DND-41 (cell line): ENCODE results near the gene IGSF9.

ENCODE experiments used
- EZH2 ChIP-seq: IDR thresholded peaks from 3 replicates; pipeline ENCODE4 v1.6.1; 2012; ENCODE audit warnings: borderline replicate concordance, low read depth, mild to moderate bottlenecking, moderate library complexity, low read length, inconsistent platforms; ENCODE audit not compliant: severe bottlenecking
- TF ChIP-seq, protein P1 (sequence below): IDR thresholded peaks from 2 replicates; pipeline ENCODE4 v1.5.1; 2012; ENCODE audit warnings: borderline replicate concordance, low read length, moderate library complexity, mild to moderate bottlenecking; ENCODE audit not compliant: poor library complexity, severe bottlenecking; ENCODE audit errors: extremely low read depth

DNA sequence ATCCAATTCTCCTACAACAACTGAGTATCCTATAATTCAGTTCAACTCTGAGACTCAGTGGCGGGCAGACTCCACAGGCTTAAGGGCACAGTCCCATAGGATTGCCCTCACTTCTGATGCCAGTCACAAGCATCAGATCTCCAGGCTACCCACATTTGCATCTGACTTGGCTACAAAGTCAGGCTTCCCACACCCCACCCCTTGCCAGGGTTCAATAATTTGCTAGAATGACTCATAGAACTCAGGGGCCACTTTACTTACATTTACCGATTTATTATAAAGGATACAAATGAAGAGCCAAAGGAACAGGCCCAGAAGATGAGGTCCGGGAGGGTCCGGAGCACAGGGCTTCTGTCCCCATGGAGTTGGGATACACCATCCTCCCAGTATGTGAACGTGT, 44.6 kb upstream of the IGSF9 start:
- TF ChIP-seq, protein P1, sequence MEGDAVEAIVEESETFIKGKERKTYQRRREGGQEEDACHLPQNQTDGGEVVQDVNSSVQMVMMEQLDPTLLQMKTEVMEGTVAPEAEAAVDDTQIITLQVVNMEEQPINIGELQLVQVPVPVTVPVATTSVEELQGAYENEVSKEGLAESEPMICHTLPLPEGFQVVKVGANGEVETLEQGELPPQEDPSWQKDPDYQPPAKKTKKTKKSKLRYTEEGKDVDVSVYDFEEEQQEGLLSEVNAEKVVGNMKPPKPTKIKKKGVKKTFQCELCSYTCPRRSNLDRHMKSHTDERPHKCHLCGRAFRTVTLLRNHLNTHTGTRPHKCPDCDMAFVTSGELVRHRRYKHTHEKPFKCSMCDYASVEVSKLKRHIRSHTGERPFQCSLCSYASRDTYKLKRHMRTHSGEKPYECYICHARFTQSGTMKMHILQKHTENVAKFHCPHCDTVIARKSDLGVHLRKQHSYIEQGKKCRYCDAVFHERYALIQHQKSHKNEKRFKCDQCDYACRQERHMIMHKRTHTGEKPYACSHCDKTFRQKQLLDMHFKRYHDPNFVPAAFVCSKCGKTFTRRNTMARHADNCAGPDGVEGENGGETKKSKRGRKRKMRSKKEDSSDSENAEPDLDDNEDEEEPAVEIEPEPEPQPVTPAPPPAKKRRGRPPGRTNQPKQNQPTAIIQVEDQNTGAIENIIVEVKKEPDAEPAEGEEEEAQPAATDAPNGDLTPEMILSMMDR = no peak
- no peak for TF ChIP-seq EZH2
